Activated CD4-positive, alpha-beta memory T cell treated with anti-CD3 and anti-CD28 coated beads, Interleukin-2, amount 10 ng/mL, durations not matched to agents 7 days and 5 days (primary cell): Measurements from ENCODE around the gene EXD2. TPM values are rescaled to one million over a fixed set of nuclear protein-coding genes. Genes with fewer than 3 reads are reported as not detected.
"Not testable (repeated sequence)": the region's sequence is repeated elsewhere in the genome, so short reads cannot be mapped to it uniquely, and the experiment has no call there.

Experiments used
- CTCF ChIA-PET: fragments of 350-600 bp; sonication (Branson Sonifier 250); formaldehyde crosslinking; loops from one replicate; lab custom pipeline; 2021; ENCODE audit warnings: antibody characterized with exemption, inconsistent platforms; lab: Charles Lee
- POLR2A ChIA-PET: fragments of 350-600 bp; sonication (Branson Sonifier 250); formaldehyde crosslinking; loops from one replicate; lab custom pipeline; 2021; ENCODE audit warnings: antibody characterized with exemption; lab: Charles Lee
- DNase-seq: peaks from one replicate; pipeline ENCODE4 v3.0.0-alpha.2; 2020
- H3K27ac Mint-ChIP-seq: one replicate; pipeline ENCODE4 v1.8.0; 2021; ENCODE audit warnings: mild to moderate bottlenecking, mixed read lengths
- H3K27me3 Mint-ChIP-seq: one replicate; pipeline ENCODE4 v1.8.0; 2021; ENCODE audit warnings: mixed read lengths
- H3K36me3 Mint-ChIP-seq: one replicate; pipeline ENCODE4 v1.8.0; 2021; ENCODE audit warnings: low read depth, mixed read lengths
- H3K4me1 Mint-ChIP-seq: one replicate; pipeline ENCODE4 v1.8.0; 2021; ENCODE audit warnings: mixed read lengths
- H3K4me3 Mint-ChIP-seq: one replicate; pipeline ENCODE4 v1.8.0; 2021; ENCODE audit warnings: mild to moderate bottlenecking, mixed read lengths
- H3K9me3 Mint-ChIP-seq: one replicate; pipeline ENCODE4 v1.8.0; 2021; ENCODE audit warnings: mixed read lengths
- total RNA-seq, 2 experiments: library from RNA; stranded (reverse); gene quantifications; one replicate each; pipeline ENCODE4 v1.2.3, GENCODE V29; 2021

The EXD2 gene
- total RNA-seq, 2 experiments from 2014 or later = 5.3 to 5.7 TPM

DNA sequence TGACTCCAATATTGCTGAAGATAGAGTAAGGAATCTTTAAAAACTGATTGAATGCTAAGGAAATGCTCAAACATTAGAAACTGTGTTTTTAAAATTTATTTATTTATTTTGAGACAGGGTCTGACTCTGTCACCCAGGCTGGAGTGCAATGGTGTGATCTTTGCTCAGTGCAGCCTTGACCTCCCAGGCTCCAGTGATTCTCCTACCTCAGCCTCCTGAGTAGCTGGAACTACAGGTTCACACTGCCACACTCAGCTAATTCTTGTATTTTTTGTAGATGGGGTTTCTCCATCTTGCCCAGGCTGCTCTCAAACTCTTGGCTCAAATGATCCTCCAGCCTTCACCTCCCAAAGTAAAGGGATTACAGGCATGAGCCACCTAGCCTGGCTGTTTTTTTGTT lies 35.1 kb upstream of the EXD2 start:
- no peak for DNase-seq
- Mint-ChIP-seq H3K9me3 (no peaks in the 10 kb centered on the region), H3K27ac (no peak overlapping the region), H3K36me3 (peaks cover 1% of the 10 kb centered on the region), H3K4me3 (no peak overlapping the region), H3K27me3 (peaks cover 38% of the 10 kb centered on the region), H3K4me1 (peaks cover 7% of the 10 kb centered on the region)
- ChIA-PET CTCF (interaction anchor here (1.5 kb wide), 1 partner anchor 27 kb away, joined by 7 read pairs; no protein-coding TSS in a partner anchor), POLR2A (interaction anchor here (1.1 kb wide), 1 partner anchor 242 kb away, joined by 3 read pairs; the partner anchor contains the start of genes ERH and SLC39A9)

GRCh38 chr14:69161590-69161989 lies 29.7 kb upstream of the EXD2 start:
- peaks cover 4% of the 10 kb centered on the region for H3K36me3 Mint-ChIP-seq
- ChIA-PET CTCF (interaction anchor here (1.1 kb wide), 1 partner anchor 10 kb away, joined by 3 read pairs; no protein-coding TSS in a partner anchor), POLR2A (no interaction called here)
- peaks cover 7% of the 10 kb centered on the region for H3K9me3 Mint-ChIP-seq
- peaks cover 59% of the 10 kb centered on the region for H3K27me3 Mint-ChIP-seq
- no peak overlapping the region for H3K27ac Mint-ChIP-seq
- no peak overlapping the region for H3K4me3 Mint-ChIP-seq
- H3K4me1 Mint-ChIP-seq = no peaks in the 10 kb centered on the region
- DNase-seq = no peak

- H3K4me1 Mint-ChIP-seq, H3K27ac Mint-ChIP-seq, H3K4me3 Mint-ChIP-seq, POLR2A ChIA-PET, H3K36me3 Mint-ChIP-seq, DNase-seq, H3K9me3 Mint-ChIP-seq: not testable (repeated sequence)
- peaks cover 40% of the 10 kb centered on the region for H3K27me3 Mint-ChIP-seq
- CTCF ChIA-PET = interaction anchor here (0.6 kb wide), 1 partner anchor 8 kb away, joined by 5 read pairs; no protein-coding TSS in a partner anchor
Measured at GRCh38 chr14:69165787-69166186, 25.5 kb upstream of the EXD2 start.

DNA sequence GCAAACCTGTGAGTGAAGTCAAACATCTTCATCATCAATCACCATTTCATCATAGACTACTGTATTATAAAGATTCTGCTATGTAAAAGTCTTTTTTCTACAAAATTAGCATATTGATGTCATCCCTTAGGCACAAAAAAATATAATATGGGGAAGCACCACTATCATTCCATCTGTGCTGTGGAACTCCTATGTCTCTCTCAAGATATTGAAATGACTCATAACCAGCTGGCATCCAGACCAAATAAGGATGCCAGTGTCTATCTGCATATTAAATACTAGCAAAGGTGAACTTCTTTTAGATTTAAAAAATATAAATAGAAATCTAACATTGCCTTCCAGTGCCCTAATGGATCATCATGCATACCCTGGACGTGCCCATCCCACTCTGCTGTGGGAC lies 20.5 kb upstream of the EXD2 start:
- Mint-ChIP-seq H3K36me3 (no peaks in the 10 kb centered on the region), H3K27me3 (peaks cover 11% of the 10 kb centered on the region), H3K4me3 (no peak overlapping the region), H3K4me1 (no peaks in the 10 kb centered on the region), H3K27ac (no peak overlapping the region), H3K9me3 (no peaks in the 10 kb centered on the region)
- no peak for DNase-seq
- POLR2A ChIA-PET = no interaction called here
- CTCF ChIA-PET = no interaction called here

GRCh38 chr14:69171569-69171968 lies 19.7 kb upstream of the EXD2 start:
- no peak overlapping the region for H3K4me3 Mint-ChIP-seq
- POLR2A ChIA-PET = no interaction called here
- H3K36me3 Mint-ChIP-seq = no peaks in the 10 kb centered on the region
- DNase-seq = no peak
- H3K27ac Mint-ChIP-seq = no peak overlapping the region
- no peaks in the 10 kb centered on the region for H3K4me1 Mint-ChIP-seq
- CTCF ChIA-PET = no interaction called here
- no peaks in the 10 kb centered on the region for H3K9me3 Mint-ChIP-seq
- H3K27me3 Mint-ChIP-seq = peaks cover 15% of the 10 kb centered on the region

DNA sequence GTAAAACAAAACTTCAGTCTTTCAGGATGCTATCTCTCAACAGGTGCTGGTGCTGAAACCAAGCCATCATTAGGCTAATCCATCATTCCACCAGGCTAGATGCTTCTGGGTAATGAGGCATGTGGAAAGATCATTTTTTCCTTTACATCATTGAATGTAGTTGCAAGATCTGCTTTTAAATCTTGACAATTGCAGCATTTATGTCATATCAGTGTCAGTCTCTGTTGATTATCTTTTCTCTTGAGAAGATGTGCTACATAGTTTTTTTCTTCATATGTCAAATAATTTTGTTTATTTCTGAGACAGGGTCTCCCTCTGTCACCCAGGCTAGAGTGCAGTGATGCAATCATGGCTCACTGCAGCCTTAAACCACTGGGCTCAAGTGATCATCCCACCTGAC lies 16.2 kb upstream of the EXD2 start:
- Mint-ChIP-seq H3K4me1 (no peaks in the 10 kb centered on the region), H3K4me3 (no peak overlapping the region), H3K27me3 (peaks cover 17% of the 10 kb centered on the region), H3K9me3 (no peaks in the 10 kb centered on the region), H3K27ac (no peak overlapping the region), H3K36me3 (no peaks in the 10 kb centered on the region)
- CTCF ChIA-PET = no interaction called here
- POLR2A ChIA-PET = no interaction called here
- DNase-seq = no peak

- H3K9me3 Mint-ChIP-seq = no peaks in the 10 kb centered on the region
- no peak overlapping the region for H3K27ac Mint-ChIP-seq
- no peak overlapping the region for H3K4me3 Mint-ChIP-seq
- no peaks in the 10 kb centered on the region for H3K4me1 Mint-ChIP-seq
- peaks cover 6% of the 10 kb centered on the region for H3K27me3 Mint-ChIP-seq
- POLR2A ChIA-PET = interaction anchor here (0.9 to 1.0 kb wide), 2 partner anchors 10 to 28 kb away, joined by 3 read pairs; partner anchors contain the start of genes DCAF5 and EXD2
- DNase-seq = no peak
- H3K36me3 Mint-ChIP-seq = no peaks in the 10 kb centered on the region
- CTCF ChIA-PET = no interaction called here
Measured at GRCh38 chr14:69181491-69181890, 9.8 kb upstream of the EXD2 start.

GRCh38 chr14:69182580-69182979 lies 8.7 kb upstream of the EXD2 start:
- POLR2A ChIA-PET, H3K4me3 Mint-ChIP-seq, H3K9me3 Mint-ChIP-seq, DNase-seq, H3K27me3 Mint-ChIP-seq, H3K4me1 Mint-ChIP-seq, CTCF ChIA-PET, H3K36me3 Mint-ChIP-seq, H3K27ac Mint-ChIP-seq: not testable (repeated sequence)

DNA sequence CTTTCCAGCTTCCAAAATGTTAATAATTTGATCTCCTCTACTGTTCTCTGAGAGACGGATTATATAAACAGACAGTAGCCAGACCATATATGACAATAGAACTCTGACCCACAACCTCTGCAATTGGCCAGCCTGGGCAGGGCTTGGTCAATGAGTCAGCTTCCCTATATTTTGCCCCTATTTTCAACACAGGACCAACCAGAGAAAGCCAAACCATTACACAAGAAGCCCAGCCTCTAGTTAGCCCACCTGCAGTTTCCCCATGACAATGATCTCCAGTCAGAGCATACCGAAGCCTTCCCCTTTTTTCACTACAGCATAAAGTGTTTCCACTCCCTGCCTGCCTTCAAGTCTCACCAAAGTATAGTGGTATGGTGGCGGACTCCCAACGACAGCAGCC lies 7.6 kb upstream of the EXD2 start:
- no peak overlapping the region for H3K27ac Mint-ChIP-seq
- ChIA-PET POLR2A (no interaction called here), CTCF (no interaction called here)
- no peak overlapping the region for H3K4me3 Mint-ChIP-seq
- H3K4me1 Mint-ChIP-seq = no peaks in the 10 kb centered on the region
- DNase-seq = no peak
- peaks cover 8% of the 10 kb centered on the region for H3K27me3 Mint-ChIP-seq
- no peaks in the 10 kb centered on the region for H3K36me3 Mint-ChIP-seq
- no peaks in the 10 kb centered on the region for H3K9me3 Mint-ChIP-seq

GRCh38 chr14:69190191-69190590 lies 1.1 kb upstream of the EXD2 start:
- ChIA-PET CTCF (interaction anchor here (0.8 to 1.1 kb wide), 2 partner anchors 61 to 270 kb away, joined by 3 read pairs; no protein-coding TSS in a partner anchor), POLR2A (interaction anchor here (1.5 to 2.2 kb wide), 2 partner anchors 10 to 37 kb away, joined by 3 to 9 read pairs; partner anchors contain the start of gene DCAF5)
- H3K4me3 Mint-ChIP-seq = no peak overlapping the region
- DNase-seq = no peak
- H3K4me1 Mint-ChIP-seq = peaks cover 23% of the 10 kb centered on the region
- no peak overlapping the region for H3K27ac Mint-ChIP-seq
- H3K36me3 Mint-ChIP-seq = no peaks in the 10 kb centered on the region
- peaks cover 5% of the 10 kb centered on the region for H3K27me3 Mint-ChIP-seq
- no peaks in the 10 kb centered on the region for H3K9me3 Mint-ChIP-seq

- ChIA-PET POLR2A (no interaction called here), CTCF (no interaction called here)
- no peak for DNase-seq
- H3K4me3 Mint-ChIP-seq = no peak overlapping the region
- no peaks in the 10 kb centered on the region for H3K27me3 Mint-ChIP-seq
- no peak overlapping the region for H3K27ac Mint-ChIP-seq
- peaks cover 23% of the 10 kb centered on the region for H3K4me1 Mint-ChIP-seq
- no peaks in the 10 kb centered on the region for H3K9me3 Mint-ChIP-seq
- no peaks in the 10 kb centered on the region for H3K36me3 Mint-ChIP-seq
Measured at GRCh38 chr14:69193721-69194120, 2.4 kb downstream of the EXD2 start.

- H3K4me1 Mint-ChIP-seq = no peaks in the 10 kb centered on the region
- DNase-seq = no peak
- H3K4me3 Mint-ChIP-seq = no peak overlapping the region
- POLR2A ChIA-PET = interaction anchor here (0.9 kb wide), 1 partner anchor 49 kb away, joined by 3 read pairs; no protein-coding TSS in a partner anchor
- H3K27ac Mint-ChIP-seq = no peak overlapping the region
- H3K9me3 Mint-ChIP-seq = no peaks in the 10 kb centered on the region
- no peaks in the 10 kb centered on the region for H3K36me3 Mint-ChIP-seq
- CTCF ChIA-PET = interaction anchor here (0.7 to 2.0 kb wide), 2 partner anchors 13 to 42 kb away, joined by 3 to 4 read pairs; no protein-coding TSS in a partner anchor
- no peaks in the 10 kb centered on the region for H3K27me3 Mint-ChIP-seq
Measured at GRCh38 chr14:69199786-69200185, 8.5 kb downstream of the EXD2 start.

GRCh38 chr14:69204753-69205152 lies 13.5 kb downstream of the EXD2 start:
- Mint-ChIP-seq H3K4me3 (no peak overlapping the region), H3K27me3 (no peaks in the 10 kb centered on the region), H3K27ac (no peak overlapping the region), H3K9me3 (no peaks in the 10 kb centered on the region), H3K4me1 (peaks cover 9% of the 10 kb centered on the region), H3K36me3 (no peaks in the 10 kb centered on the region)
- ChIA-PET CTCF (no interaction called here), POLR2A (interaction anchor here (1.0 kb wide), 1 partner anchor 13 kb away, joined by 3 read pairs; no protein-coding TSS in a partner anchor)
- DNase-seq = no peak
